HG02588 (cell line): ENCODE measurements around the gene SYK.
"Not testable (repeated sequence)": the region's sequence is repeated elsewhere in the genome, so short reads cannot be mapped to it uniquely, and the experiment has no call there.

Source experiments
- ATAC-seq: cut with Tn5 transposase; IDR thresholded peaks from one replicate; pipeline ENCODE4 v1.9.1; 2021; ENCODE audit warnings: mild to moderate bottlenecking, moderate library complexity; ENCODE audit not compliant: unreplicated experiment

SYK gene

DNA sequence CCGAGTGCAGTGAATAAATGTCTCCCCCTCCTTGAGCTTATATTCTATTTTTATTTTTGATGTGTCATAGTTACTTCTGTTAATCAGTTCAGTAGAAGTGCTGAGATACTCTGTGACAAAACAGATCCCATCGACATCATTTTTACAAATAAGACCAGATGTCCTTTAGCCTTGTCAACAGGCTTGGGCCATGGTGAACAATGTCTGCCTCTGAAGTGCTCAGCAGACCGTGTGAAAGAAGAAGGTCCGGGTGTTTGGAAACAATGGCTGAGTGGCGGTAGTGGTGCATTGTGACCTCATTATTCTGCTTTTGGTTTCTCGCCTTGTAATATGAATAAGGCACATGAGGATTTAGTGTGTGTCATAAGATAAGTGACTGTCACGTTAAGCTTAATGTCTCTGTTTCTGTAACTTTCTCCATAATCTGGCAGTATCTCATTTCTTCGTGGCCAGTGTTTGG lies 71.2 kb downstream of the SYK start:
- ATAC-seq = no peak

DNA sequence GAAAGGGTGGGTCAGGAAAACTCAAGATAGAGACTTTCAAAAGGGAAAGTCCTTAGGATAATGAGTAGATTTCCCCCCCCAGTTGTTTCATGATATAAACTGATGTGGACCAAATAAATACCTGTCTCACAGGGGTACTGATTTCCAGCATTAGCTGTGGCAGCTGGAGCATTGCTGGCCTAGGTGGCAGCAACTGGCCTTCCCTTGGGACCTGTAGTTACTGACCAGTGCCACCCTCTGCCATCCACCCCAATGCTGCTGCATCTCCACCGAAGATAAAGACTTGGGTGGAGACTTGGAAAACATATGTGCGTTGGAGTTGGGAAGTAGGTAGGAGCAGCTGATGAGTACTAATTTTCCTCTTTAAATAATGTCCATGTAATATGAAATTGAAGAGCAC lies 71.8 kb downstream of the SYK start:
- ATAC-seq = no peak

DNA sequence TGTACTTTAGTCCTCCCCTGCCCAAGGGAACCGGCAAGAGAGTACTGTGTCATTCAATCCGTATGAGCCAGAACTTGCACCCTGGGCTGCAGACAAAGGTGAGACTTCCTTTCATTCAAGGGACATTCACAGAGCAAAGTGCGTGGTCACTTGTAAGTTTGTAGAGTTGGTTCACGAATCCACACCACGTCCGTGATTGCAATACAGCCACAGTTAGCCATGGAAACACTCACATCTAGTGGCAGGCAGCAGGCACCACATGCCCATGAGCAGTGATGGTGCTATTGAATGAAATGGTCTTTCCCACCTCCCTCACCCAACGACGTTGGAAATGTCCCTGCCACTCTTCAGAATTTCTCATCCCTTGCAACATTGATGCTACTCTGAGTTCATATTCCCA lies 72.6 kb downstream of the SYK start:
- no peak for ATAC-seq

DNA sequence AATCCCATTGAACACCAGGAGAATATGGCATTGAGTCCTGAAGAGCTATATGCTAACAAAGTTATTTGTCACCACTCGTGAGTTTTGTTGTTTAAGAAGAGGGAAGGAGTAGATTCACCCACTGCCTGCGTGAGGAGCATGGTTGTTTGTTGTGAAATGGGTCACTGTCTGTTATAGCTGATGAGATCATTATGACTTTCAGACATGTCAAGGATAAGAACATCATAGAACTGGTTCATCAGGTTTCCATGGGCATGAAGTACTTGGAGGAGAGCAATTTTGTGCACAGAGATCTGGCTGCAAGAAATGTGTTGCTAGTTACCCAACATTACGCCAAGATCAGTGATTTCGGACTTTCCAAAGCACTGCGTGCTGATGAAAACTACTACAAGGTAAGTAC lies 76.9 kb downstream of the SYK start:
- no peak for ATAC-seq

DNA sequence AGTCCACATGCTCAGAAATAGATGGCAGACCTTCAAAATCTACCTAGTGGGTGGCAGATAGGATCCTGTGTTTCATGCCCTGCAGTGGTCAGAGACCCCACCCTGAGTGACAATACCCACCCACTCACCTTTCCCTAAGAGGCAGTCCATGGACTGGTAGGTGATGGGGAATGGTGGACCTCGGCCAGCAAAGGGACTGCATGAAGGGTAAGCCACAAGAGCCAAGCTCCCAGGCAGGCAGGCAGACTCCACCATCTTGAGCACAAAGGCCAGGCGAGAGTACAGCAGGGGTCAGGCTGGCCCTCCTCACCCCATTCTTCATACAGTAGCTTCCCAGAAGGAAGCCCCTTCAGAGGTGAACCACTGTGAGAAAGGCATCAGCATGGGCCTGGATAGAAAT lies 78.4 kb downstream of the SYK start:
- ATAC-seq = no peak

DNA sequence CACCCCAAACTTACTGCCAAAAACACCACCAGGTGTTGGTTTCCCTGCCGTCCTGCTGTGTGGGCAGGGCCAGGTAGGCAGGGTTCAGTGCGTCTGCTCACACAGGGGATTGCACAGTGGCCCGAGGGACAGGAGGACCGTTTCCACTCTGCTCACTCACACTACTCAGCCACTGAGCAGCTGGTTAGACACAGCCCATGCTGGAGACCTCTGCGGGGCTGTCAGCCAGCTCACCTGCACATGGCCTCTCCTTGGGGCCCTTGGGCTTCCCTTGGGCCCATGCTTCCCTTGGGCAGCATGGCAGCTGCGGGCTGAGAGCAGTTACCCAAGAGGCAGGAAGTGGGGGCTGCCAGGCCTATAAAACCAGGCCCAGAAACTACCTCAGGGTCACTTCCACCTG lies 79.0 kb downstream of the SYK start:
- ATAC-seq = no peak

DNA sequence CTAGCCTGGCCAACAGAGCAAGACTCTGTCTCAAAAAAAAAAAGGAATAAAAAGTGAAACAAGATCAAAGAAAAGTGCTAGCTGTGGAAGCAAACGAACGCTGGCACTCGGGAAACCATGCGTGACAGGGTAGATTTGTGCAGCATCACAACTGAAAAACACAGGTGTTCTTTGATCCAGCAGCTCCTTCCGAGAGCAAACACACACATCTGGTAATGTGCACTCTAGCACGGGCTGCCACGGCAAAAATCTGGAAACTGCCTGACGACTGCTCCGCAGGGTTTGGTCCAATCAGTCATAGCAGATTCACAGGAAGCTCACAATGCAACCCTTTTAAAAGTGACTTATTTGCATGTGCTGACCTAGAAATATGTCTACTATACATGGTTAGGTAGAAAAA lies 80.0 kb downstream of the SYK start:
- peak; percentile 69 for ATAC-seq

DNA sequence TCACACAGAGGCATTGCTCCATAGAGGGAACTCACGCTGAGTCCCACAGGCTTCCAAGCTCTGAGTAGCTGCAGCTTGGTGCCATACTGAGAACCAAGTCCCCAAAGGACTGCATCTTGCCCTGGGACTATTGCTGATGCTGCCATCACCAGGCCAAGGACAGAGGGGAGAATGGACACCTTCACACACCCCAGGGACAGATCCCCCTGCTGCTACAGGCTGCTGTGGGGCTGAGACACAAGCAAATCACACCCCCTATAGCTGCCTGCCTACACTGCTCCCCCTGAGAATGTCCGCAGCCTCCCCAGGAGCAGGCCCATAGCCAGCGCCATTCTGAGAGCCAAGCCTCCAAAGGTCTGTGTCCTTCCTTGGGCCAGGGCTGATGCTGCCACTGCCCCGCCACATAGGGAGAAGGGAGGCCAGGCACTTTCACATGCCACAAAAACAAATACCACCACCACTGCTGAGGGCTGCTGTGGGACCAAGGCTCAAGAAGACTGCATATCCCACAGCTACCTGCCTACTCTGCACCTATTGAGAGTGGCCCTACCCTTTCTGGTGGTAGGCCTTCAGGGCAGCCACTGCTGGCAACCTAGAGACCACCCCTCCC lies 81.5 kb downstream of the SYK start:
- no peak for ATAC-seq

DNA sequence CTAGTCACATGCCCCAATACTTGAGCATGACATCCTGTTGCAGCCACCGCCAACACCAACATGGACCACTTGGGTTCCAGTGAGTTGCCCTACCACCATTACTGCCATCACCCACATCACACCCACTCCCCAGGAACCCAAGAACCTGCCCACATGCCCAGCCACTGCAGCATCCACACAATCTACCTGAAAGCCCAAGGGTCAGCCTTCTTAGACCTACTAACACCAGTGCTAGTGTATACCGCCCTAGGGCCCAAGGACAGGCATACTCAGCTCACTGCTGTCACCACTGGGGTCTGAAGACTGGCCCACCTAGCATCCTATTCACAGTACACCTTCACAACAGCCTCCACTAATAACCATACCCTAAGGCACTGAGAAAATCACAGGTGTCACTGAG lies 82.0 kb downstream of the SYK start:
- no peak for ATAC-seq

DNA sequence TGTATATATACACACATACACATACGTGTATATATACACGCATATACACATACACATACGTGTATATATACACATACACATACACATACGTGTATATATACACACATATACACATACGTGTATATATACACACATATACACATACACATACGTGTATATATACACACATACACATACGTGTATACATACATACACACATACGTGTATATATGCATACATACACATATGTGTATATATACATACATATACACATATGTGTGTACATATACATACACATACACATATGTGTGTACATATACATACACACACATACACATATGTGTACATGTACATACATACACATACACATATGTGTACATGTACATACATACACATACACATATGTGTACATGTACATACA lies 82.6 kb downstream of the SYK start:
- no peak for ATAC-seq

DNA sequence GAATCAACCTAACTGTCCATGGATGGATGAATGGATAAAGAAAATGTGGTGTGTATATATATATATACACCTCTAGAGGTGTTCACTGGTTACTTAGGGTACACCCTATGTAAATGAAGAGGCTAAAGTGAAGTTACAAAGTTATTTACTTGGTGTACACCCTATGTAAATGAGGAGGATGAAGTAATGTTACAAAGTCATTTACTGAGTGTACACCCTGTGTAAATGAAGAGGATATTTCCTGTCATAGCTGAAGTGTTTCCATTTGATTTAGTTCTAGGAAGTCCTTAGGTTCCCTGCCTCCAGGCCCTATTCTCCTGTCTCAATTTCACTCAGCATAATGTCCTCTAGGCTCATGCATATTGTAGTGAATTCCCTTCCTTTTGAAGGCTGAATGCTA lies 85.2 kb downstream of the SYK start:
- ATAC-seq = not testable (repeated sequence)

DNA sequence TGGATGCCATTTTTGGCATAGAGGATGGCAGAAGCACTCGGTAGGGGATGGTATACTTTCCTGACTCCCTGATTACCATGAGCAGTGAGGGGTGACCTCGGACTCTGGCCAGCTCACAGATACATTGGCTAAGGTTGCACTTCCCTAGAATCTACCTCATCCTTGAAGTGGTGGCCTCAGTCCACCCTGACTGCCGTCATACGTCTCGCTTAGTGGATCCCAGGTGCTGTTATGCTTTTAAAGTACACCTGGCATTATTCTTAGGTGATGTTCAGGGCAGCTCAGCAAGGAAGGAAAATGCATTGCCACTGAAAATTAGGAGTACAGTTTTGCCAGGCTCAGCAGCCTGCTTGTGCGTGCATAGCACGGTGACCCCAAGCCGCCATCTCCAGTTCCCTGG lies 87.3 kb downstream of the SYK start:
- ATAC-seq = no peak

DNA sequence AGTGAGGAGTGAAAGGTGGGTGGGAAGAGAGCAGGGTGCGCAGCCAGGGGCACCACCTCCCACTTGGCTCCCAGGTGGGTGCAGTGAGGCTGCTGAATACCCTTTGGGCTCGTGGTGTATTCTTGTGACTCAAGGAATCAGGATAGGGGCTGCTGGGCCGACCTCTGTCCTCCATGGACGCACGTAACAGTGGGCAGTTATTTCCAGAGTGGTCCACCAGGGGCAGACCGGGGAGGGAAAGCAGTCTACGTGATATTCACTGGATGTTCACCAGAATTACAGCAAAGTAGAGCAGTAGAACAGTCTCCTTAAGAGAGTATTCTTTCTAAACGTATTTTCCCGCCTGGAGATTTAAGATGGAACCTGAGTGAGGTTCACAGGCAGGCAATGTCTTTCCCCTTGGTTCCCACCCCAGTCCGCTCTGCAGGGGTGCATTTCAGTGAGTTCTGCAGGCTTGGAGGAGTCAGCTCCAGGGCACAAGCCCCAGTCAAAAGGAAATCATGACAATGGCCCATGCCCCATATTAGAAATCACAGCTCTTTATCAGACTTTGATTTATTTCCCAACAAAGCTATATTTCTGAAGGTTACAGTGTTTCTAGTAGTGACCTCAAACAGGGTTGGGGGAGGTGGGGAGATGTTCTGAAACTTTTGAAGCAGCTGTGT lies 88.7 kb downstream of the SYK start:
- no peak for ATAC-seq

DNA sequence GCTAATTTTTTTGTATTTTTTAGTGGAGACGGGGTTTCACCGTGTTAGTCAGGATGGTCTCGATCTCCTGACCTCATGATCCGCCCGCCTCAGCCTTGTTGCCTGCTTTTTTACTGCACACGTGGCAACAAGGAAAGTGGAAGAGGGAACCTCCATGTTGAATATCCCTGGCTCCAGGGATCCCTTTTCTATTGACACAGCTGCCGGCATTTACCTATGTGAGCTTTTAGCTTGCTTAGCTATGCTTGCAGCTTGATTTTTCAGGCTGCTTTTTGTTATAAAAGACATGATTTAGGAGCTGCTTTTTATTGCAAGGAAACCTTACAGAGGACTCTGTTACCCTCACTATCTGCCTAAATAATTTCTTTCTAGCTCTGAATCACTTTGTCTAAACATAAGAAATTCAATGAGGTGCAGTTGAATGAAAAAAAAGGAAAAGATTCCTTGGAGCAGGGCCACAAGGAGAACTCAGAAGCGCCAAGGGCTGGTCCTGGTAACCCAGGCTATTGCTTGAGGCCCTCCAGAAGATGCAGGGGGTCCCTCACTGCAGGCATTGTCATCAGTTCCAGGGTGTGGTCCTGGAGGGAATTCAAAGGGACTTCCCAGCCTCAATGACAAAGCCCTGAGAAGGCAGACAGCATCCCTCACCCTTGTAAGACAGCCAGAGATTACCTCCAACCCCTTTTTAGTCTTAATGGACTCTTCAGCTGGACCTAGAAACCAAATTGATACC lies 89.9 kb downstream of the SYK start:
- no peak for ATAC-seq

DNA sequence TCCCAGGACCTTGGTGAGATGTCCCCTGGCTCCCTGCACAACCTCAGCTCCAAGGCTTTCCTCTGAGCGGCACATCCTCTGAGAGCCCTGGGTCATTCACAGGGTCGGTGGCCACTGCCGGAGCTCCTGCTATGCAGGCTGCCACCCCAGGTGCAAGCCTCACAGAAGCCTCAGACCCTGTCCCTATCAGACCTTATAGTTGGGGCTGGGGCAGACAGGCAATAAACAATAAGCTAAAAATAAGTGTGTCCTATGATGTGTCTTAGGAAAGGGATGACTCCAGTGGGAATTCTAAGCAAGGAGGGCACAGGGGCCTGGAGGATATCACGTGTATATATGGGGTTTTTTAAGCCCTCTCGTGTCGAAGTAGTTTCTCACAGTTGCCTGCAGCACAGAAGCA lies 91.3 kb downstream of the SYK start:
- ATAC-seq = no peak

DNA sequence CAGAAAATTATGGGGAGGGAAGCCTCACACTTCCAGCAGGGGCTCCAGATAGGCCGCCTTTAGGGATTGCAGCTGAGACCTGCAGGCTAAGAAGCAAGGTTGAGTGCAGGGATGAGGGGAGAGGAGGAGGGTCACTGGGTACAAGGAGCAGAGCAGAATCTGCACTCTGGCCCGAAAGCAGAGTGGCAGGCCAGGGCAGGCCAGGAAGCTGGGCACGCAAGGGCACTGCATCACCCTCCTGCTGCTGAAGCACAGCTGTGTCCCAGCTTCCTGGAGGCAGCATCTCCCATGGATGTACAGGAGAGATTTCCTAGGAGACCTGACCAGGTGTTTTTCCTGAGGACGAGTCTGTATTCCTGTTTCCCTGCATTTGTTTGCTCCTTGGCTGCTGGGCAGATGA lies 92.1 kb downstream of the SYK start:
- no peak for ATAC-seq

DNA sequence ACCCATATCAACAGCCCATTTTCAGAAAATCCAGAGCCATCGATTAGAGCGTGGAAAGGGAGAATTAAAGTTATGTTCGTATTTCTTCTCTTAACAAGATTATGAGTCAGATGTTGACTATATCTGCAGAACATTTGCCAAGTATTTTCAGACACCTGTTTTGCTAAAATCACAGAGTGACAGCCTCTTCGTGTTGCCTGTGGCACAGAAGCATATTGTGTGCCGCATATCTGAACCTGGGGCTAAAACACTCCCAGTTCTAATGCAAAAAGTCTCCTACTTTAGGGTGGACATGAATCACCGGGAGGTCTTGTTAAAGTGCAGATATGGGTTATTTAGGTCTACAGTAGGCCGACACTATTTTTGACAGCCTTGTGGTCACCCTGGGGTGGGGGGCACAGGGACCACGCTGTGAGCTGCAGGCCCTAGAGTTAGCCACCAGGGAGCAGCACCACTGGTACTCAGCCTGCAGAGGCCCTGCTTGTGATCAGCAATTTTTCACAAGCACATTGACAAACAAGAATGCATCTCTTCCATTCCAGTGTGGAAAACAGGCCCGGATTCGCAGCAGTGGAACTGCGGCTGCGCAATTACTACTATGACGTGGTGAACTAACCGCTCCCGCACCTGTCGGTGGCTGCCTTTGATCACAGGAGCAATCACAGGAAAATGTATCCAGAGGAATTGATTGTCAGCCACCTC lies 93.5 kb downstream of the SYK start:
- ATAC-seq = no peak

DNA sequence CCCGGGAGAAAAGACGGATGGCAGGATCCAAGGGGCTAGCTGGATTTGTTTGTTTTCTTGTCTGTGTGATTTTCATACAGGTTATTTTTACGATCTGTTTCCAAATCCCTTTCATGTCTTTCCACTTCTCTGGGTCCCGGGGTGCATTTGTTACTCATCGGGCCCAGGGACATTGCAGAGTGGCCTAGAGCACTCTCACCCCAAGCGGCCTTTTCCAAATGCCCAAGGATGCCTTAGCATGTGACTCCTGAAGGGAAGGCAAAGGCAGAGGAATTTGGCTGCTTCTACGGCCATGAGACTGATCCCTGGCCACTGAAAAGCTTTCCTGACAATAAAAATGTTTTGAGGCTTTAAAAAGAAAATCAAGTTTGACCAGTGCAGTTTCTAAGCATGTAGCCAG lies 94.2 kb downstream of the SYK start:
- no peak for ATAC-seq

DNA sequence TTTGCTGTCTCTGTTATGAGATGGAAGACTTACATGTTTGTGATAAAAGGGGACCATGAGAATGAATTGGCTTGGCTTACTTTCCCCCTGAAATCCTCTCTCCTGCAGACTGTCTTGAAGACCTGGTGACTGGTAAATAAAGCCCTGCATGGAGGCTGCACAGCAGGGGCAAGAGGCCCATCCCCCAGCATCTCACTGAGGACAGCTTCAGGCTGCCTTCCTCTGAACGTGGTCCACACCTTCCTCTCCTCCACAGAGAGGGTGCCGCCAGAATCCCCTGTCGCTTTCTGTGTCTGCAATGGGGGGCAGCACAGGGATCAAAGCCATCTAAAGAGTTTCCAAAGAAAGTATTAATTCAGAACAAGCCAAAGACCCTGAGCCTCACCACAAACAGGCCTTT lies 94.6 kb downstream of the SYK start:
- ATAC-seq = no peak

DNA sequence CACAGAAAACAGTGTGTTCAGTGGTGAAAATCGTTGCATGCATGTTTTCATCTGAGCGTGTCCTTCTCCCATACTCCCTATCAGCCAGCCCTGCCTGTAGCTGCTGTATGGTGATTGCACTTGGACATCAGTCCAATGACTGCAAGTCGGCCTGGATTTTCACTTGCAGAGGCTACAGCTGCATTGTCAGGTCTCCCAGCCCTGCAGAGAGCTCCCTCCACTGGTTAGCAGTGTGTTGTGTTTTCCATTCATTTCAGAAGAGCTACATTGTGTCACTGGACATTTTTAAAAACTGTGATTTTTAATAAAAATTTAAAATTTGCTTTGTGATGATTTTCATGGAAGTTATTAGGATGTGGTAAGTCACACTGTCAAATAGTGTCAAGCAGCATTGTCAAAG lies 96.6 kb downstream of the SYK start:
- ATAC-seq = no peak

DNA sequence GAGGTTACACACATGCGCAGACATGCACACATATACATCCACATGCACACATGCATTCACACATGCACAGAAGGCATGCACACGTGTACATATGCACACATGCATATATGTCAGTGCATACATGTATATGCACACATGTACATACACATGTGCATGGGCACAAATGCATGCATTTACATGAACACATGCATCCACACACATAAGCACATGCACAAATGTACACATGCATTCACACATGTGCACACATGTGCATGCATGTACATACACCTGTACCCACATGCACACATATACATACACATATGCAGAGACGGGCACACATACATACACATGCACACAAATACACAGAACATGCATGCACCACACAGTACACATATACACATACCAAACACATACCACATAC lies 97.7 kb downstream of the SYK start:
- ATAC-seq = no peak

DNA sequence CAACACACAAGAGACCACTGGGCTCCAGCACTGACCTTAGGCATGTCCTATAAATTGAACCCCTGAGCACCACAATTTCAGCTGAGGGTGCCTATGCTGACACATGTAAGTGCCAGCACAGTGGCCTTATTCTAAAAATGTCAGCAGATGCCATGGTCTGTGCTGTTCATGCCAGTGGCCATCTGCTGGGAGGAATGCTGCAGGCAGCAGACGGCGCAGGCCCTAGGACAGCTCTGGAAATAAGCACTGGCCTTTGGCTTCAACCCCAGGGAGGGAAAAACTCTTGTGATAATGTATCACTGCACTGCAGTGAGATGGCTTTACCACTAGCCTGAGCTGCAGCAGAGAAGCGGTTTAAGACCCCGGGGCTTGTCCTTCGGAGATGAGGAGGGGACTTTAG lies 98.5 kb downstream of the SYK start:
- no peak for ATAC-seq
